SK-N-SH (cell line): ENCODE data around the gene WTIP.

Source experiments
- CTCF ChIP-seq: fragments of 200-600 bp; sonication (generic); IDR thresholded peaks from 2 replicates; pipeline ENCODE4 v1.6.1; 2017; ENCODE audit warnings: antibody characterized with exemption, mild to moderate bottlenecking, moderate library complexity
- EP300 ChIP-seq, 2 experiments: IDR thresholded peaks; 2 replicates each; pipeline versions ENCODE4 v1.4.0 to v1.6.1; 2012; ENCODE audit warnings: borderline replicate concordance in 1 of 2, low read depth in 1 of 2, low read length in 1 of 2
- MXI1 ChIP-seq: IDR thresholded peaks from 2 replicates; pipeline ENCODE4 v1.6.1; 2012; ENCODE audit warnings: mild to moderate bottlenecking, low read depth, low read length, improper control_type of control experiment
- NFIC ChIP-seq: IDR thresholded peaks from 2 replicates; pipeline ENCODE4 v1.4.0; 2012; ENCODE audit warnings: borderline replicate concordance
- NRF1 ChIP-seq: IDR thresholded peaks from 2 replicates; pipeline ENCODE4 v1.6.1; 2012; ENCODE audit warnings: low read depth, mild to moderate bottlenecking, low read length
- REST ChIP-seq: IDR thresholded peaks from 2 replicates; pipeline ENCODE4 v1.6.1; 2012; ENCODE audit warnings: mild to moderate bottlenecking, low read depth, low read length, moderate library complexity
- RXRA ChIP-seq: IDR thresholded peaks from 2 replicates; pipeline ENCODE4 v1.4.0; 2012; ENCODE audit warnings: low read depth, mild to moderate bottlenecking, borderline replicate concordance
- TEAD4 ChIP-seq: IDR thresholded peaks from 2 replicates; pipeline ENCODE4 v1.4.0; 2012; ENCODE audit warnings: mild to moderate bottlenecking, borderline replicate concordance; ENCODE audit not compliant: insufficient read depth
- YY1 ChIP-seq: IDR thresholded peaks from 2 replicates; pipeline ENCODE4 v1.4.0; 2012; ENCODE audit warnings: low read depth, mild to moderate bottlenecking
- ZBTB33 ChIP-seq: IDR thresholded peaks from 2 replicates; pipeline ENCODE4 v1.4.0; 2012; ENCODE audit warnings: low read depth, borderline replicate concordance

GRCh38 chr19:34458677-34459076 lies 22.9 kb upstream of the WTIP start:
- TF ChIP-seq CTCF (no peak), TEAD4 (no peak), YY1 (no peak), REST (no peak), NFIC (no peak), MXI1 (no peak), ZBTB33 (no peak), NRF1 (no peak), EP300 (IDR thresholded peaks at IDR 0.05; ENCODE audit: borderline replicate concordance in 1 of 2, low read depth in 1 of 2, low read length in 1 of 2) (no peak), RXRA (no peak)
